Fibroblast of villous mesenchyme (primary cell): ENCODE measurements around the gene CLC. TPM values are rescaled to one million over a fixed set of nuclear protein-coding genes. Genes with fewer than 3 reads are reported as not detected.
"Not testable (repeated sequence)": the region's sequence is repeated elsewhere in the genome, so short reads cannot be mapped to it uniquely, and the experiment has no call there.

Experiments
- DNase-seq: peaks from one replicate; pipeline ENCODE4 v3.0.0-alpha.2; 2010; ENCODE audit warnings: low read depth
- H3K4me3 ChIP-seq: 2 replicates; pipeline ENCODE4 v1.5.1; 2011; ENCODE audit warnings: low read depth, mild to moderate bottlenecking, low read length
- total RNA-seq: library from RNA; depleted of rRNA; stranded (reverse); fragments of >200 nt; gene quantifications from 2 replicates; pipeline ENCODE4 v1.2.3, GENCODE V29; 2012
- TF ChIP-seq, protein P1 (sequence below): IDR thresholded peaks from 2 replicates; pipeline ENCODE4 v1.5.1; 2012; ENCODE audit warnings: low read depth, mild to moderate bottlenecking, low read length; ENCODE audit not compliant: insufficient read depth

The CLC gene
- total RNA-seq, 1 donor = not detected

DNA sequence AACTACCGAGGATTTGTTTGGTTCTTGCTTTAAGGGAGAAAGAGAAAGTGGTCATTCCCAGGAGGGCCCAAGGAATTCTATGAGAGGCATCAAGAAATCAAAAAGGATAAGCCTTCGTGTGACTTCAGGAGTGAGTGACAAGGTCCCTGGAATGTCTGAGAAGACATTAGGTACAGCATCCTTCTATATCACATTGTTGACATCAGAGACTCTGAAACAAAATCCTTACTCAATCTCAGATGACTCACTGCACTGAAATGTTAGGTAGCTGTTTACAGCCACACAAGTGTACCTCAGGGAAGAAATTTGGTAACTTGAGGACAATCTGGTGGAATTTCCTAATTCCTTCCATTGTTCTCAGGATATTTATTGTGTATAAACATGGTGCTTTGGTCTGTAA lies 41.4 kb downstream of the CLC start:
- no peak overlapping the region for H3K4me3 ChIP-seq
- TF ChIP-seq, protein P1, sequence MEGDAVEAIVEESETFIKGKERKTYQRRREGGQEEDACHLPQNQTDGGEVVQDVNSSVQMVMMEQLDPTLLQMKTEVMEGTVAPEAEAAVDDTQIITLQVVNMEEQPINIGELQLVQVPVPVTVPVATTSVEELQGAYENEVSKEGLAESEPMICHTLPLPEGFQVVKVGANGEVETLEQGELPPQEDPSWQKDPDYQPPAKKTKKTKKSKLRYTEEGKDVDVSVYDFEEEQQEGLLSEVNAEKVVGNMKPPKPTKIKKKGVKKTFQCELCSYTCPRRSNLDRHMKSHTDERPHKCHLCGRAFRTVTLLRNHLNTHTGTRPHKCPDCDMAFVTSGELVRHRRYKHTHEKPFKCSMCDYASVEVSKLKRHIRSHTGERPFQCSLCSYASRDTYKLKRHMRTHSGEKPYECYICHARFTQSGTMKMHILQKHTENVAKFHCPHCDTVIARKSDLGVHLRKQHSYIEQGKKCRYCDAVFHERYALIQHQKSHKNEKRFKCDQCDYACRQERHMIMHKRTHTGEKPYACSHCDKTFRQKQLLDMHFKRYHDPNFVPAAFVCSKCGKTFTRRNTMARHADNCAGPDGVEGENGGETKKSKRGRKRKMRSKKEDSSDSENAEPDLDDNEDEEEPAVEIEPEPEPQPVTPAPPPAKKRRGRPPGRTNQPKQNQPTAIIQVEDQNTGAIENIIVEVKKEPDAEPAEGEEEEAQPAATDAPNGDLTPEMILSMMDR = no peak
- DNase-seq = no peak

DNA sequence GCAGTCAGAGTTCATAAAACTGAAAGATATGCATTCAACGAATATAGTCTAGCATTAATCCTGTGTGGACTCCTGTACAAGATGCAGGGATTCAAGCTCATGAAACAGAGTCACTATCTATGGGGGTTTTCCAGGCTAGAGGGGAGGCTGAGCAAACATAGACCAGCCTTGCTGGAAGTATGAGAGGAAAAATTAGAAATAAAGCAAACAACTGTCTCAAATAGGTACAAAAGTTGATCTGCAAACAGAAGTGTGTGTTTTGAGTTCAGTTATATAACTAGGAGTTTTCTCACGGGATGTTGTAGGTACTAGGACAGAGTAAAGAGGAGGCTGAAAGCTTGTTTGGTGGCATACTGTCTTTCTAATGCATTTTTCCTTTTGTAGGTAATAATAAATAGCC lies 42.1 kb downstream of the CLC start:
- H3K4me3 ChIP-seq = no peak overlapping the region
- TF ChIP-seq, protein P1 = no peak
- DNase-seq = no peak

DNA sequence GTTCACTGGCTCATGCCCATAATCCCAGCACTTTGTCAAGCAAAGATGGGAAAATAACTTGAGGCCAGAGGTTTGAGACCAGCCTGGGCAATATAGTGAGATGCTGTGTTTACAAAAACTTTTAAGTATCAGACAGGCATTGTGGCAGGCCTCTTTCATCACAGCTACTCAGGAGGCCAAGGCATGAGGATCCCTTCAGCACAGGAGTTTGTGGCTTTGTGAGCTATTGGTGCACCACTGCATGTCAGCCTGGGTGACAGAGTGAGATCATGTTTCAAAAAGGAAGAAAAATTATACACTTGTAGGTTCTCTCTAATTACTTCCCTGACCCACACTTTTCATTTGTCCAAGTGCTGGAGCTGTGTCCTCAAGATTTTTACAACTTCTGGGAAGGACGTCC lies 45.0 kb downstream of the CLC start:
- no peak overlapping the region for H3K4me3 ChIP-seq
- no peak for DNase-seq
- TF ChIP-seq, protein P1 = no peak

DNA sequence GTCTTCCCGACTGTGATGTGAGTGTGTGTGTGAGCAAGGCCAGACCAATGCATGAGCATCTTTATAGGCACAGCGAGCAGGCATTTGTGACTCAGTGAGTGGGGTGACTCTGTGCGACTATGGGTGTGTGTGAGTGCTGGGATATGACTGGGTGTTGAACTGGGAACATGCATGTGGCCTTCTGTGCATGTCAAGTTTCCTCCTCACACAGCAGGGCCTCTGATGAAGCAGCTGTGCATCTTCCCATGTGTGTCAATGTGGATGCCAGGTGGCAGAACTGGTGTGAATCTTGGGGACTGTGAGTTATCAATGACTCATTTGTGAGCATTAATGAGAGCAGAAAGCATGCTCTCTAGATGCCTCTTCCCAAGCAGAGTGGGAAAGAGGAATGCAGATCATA lies 45.7 kb downstream of the CLC start:
- DNase-seq = no peak
- TF ChIP-seq, protein P1 = no peak

DNA sequence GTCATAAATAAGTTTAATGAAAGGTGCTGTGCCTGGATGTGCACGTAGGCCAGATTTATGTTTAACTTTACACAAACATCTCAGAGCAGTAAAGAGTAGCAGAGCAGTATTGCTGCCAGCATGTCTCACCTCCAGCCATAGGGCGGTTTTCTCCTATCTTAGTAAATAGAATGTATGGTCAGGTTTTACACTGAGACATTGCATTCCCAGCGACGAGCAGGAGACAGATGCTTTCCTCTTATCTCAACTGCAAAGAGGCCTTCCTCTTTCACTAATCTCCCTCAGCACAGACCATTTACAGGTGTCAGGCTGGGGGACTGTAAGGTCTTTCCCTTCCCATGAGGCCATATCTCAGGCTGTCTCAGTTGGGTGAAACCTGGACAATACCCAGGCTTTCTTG lies 49.2 kb downstream of the CLC start:
- H3K4me3 ChIP-seq, DNase-seq: not testable (repeated sequence)

More for the DNA sequence above, 45.7 kb downstream of the CLC start:
- no peak overlapping the region for H3K4me3 ChIP-seq

DNA sequence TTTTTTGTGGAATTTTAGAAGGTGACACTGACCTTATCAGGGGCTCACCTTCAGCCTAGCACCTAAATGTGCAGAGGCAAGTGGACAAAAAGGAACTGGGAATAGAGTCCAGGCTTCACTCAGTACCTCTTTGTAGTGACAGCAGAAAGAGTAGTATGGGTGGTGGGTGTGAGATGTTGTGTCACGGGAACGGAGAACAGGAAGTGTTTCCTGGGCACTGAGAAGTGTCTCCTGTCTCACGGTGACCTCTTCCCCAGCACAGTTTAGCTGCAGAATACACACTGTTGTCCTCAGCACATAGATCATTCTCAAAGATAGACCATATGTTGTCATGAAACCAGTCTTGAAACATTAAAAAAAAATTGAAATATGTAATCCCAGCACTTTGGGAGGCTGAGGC lies 51.1 kb downstream of the CLC start:
- DNase-seq = no peak

DNA sequence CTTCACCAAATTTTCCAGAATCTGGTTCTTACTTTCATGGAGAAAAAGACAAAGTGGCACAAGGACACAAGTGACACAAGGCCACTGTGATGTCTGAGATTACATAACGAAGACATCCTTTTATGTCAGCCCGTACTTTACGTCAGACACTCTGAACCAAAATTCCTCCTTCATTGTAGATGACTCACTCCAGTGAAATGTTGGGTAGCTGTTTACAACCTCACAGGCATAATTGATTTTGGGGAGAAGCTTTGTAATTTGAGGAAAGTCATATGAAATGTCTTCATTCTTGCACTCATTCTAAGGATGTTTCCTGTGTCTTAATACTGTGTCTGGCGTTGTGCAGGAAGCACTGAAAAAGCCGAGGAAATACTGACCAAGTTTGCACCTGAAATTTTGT lies 53.6 kb downstream of the CLC start:
- no peak overlapping the region for H3K4me3 ChIP-seq
- TF ChIP-seq, protein P1 = no peak
- no peak for DNase-seq

More for the DNA sequence above, 51.1 kb downstream of the CLC start:
- TF ChIP-seq, protein P1 = no peak
- no peak overlapping the region for H3K4me3 ChIP-seq

DNA sequence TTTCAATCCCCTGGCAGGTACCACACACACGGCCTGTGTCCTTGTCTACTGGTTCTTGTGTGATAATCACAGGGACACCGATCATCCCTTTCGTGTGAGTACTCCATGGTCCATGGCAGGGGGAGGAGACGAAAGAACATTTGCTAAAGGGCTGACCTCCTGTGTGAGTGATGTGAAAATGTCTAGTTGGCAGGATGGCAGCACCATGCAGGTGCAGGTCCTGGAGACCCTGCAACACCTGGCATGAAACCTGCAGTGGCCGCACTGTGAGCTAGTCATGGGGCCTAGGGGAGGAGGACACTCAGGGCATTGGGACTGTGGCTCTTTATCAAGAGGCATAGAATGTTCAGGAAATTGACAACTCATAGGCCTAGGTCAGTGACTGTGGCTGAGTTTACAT lies 56.4 kb downstream of the CLC start:
- TF ChIP-seq, protein P1 = no peak
- DNase-seq = no peak
- no peak overlapping the region for H3K4me3 ChIP-seq
